HG02870 (cell line): ENCODE data around the gene MYO5B.

Experiments used
- ATAC-seq: cut with Tn5 transposase; IDR thresholded peaks from one replicate; pipeline ENCODE4 v1.9.1; 2021; ENCODE audit warnings: mild to moderate bottlenecking, moderate library complexity; ENCODE audit not compliant: unreplicated experiment

MYO5B gene

GRCh38 chr18:49976001-49976400 lies 218.9 kb downstream of the MYO5B start:
- ATAC-seq, result no peak

- no peak for ATAC-seq
These were observed 220.9 kb downstream of the MYO5B start for GRCh38 chr18:49974079-49974478.

- ATAC-seq, result no peak
These were observed 221.4 kb downstream of the MYO5B start for GRCh38 chr18:49973592-49973991.

GRCh38 chr18:49972535-49972934 lies 222.4 kb downstream of the MYO5B start:
- ATAC-seq, result no peak

GRCh38 chr18:49971462-49971861 lies 223.5 kb downstream of the MYO5B start:
- ATAC-seq, result no peak

GRCh38 chr18:49970319-49970718 lies 224.6 kb downstream of the MYO5B start:
- peak; percentile 77 for ATAC-seq

- no peak for ATAC-seq
These were observed 226.2 kb downstream of the MYO5B start for GRCh38 chr18:49968644-49969309.

GRCh38 chr18:49967636-49968313 lies 227.2 kb downstream of the MYO5B start:
- ATAC-seq, result no peak

GRCh38 chr18:49967171-49967570 lies 227.8 kb downstream of the MYO5B start:
- ATAC-seq, result no peak

- no peak for ATAC-seq
These were observed 228.9 kb downstream of the MYO5B start for GRCh38 chr18:49966090-49966489.

- no peak for ATAC-seq
These were observed 231.7 kb downstream of the MYO5B start for GRCh38 chr18:49963217-49963616.

GRCh38 chr18:49961271-49961670 lies 233.7 kb downstream of the MYO5B start:
- no peak for ATAC-seq

GRCh38 chr18:49960376-49960775 lies 234.6 kb downstream of the MYO5B start:
- no peak for ATAC-seq

- no peak for ATAC-seq
These were observed 235.8 kb downstream of the MYO5B start for GRCh38 chr18:49959176-49959575.

GRCh38 chr18:49955263-49955662 lies 239.7 kb downstream of the MYO5B start:
- ATAC-seq, result no peak

GRCh38 chr18:49953391-49953790 lies 241.6 kb downstream of the MYO5B start:
- no peak for ATAC-seq

GRCh38 chr18:49949951-49950395 lies 245.0 kb downstream of the MYO5B start:
- ATAC-seq, result no peak

GRCh38 chr18:49948975-49949374 lies 246.0 kb downstream of the MYO5B start:
- no peak for ATAC-seq

GRCh38 chr18:49944663-49945062 lies 250.3 kb downstream of the MYO5B start:
- ATAC-seq, result no peak

GRCh38 chr18:49936821-49937220 lies 258.1 kb downstream of the MYO5B start:
- no peak for ATAC-seq

GRCh38 chr18:49935215-49935614 lies 259.7 kb downstream of the MYO5B start:
- no peak for ATAC-seq

GRCh38 chr18:49934457-49934856 lies 260.5 kb downstream of the MYO5B start:
- no peak for ATAC-seq
